GM12878 (cell line): ENCODE results near the gene NFYC. TPM values are rescaled to one million over a fixed set of nuclear protein-coding genes. Genes with fewer than 3 reads are reported as not detected.

Source experiments
- CBFB ChIP-seq: IDR thresholded peaks from 2 replicates; pipeline ENCODE4 v1.6.1; 2016; ENCODE audit warnings: antibody characterized with exemption, low read depth
- RCOR1 ChIP-seq: conservative IDR thresholded peaks from 2 replicates; pipeline ENCODE4 v1.6.1; 2012; ENCODE audit warnings: low read depth, low read length, improper control_type of control experiment
- TBL1XR1 ChIP-seq: IDR thresholded peaks from 2 replicates; pipeline ENCODE4 v1.6.1; 2012; ENCODE audit warnings: low read depth, low read length, improper control_type of control experiment
- TCF7 ChIP-seq: IDR thresholded peaks from 2 replicates; pipeline ENCODE4 v1.6.1; 2014; ENCODE audit warnings: antibody characterized with exemption, borderline replicate concordance
- polyA plus RNA-seq, 11 experiments: library from polyadenylated mRNA; depleted of rRNA in 4 of 11; unstranded in 6 of 11; stranded (reverse) in 5 of 11; fragments of >200 nt; fragmentation: Nextera tagmentation in 4 of 11; fragmentation: Illumina TruSeq in 1 of 11; extraction: Ambion mirVana in 4 of 11; extraction: Trizol in 1 of 11; gene quantifications; 1 replicate in 1 of 11; 2 replicates in 10 of 11; pipeline versions ENCODE4 v1.2.1 to v1.2.3, GENCODE V29; 2011 to 2016; ENCODE audit warnings: inconsistent platforms in 2 of 11, missing spikeins in 2 of 11, low read depth in 1 of 11
- total RNA-seq, 4 experiments: library from RNA; depleted of rRNA in 3 of 4; stranded (reverse); fragments of >200 nt in 3 of 4; fragmentation: Illumina TruSeq in 1 of 4; extraction: Trizol in 1 of 4; gene quantifications; 2 replicates each; pipeline versions ENCODE4 v1.2.1 to v1.2.3, GENCODE V29; 2013 to 2021
- TF ChIP-seq, protein P1 (sequence below): fragments of 150-350 bp; IDR thresholded peaks from 2 replicates; pipeline ENCODE4 v1.6.1; 2014; ENCODE audit warnings: mild to moderate bottlenecking, low read depth, low read length
- TF ChIP-seq, protein P2 (sequence below): fragments of 450-650 bp; IDR thresholded peaks from 2 replicates; pipeline ENCODE4 v1.6.1; 2018; ENCODE audit warnings: borderline replicate concordance, mild to moderate bottlenecking; ENCODE audit not compliant: partially characterized antibody
- TF ChIP-seq, protein P3 (sequence below): IDR thresholded peaks from 2 replicates; pipeline ENCODE4 v1.6.1; 2011; ENCODE audit warnings: mild to moderate bottlenecking, low read depth, low read length, moderate library complexity; ENCODE audit not compliant: insufficient replicate concordance

NFYC gene
- total and polyA plus RNA-seq, 10 of the 15 experiments (the other 5 are each of a cell fraction or from before 2014, with no cell fraction given) = 4.3 to 84.2 (median 58.3) TPM

DNA sequence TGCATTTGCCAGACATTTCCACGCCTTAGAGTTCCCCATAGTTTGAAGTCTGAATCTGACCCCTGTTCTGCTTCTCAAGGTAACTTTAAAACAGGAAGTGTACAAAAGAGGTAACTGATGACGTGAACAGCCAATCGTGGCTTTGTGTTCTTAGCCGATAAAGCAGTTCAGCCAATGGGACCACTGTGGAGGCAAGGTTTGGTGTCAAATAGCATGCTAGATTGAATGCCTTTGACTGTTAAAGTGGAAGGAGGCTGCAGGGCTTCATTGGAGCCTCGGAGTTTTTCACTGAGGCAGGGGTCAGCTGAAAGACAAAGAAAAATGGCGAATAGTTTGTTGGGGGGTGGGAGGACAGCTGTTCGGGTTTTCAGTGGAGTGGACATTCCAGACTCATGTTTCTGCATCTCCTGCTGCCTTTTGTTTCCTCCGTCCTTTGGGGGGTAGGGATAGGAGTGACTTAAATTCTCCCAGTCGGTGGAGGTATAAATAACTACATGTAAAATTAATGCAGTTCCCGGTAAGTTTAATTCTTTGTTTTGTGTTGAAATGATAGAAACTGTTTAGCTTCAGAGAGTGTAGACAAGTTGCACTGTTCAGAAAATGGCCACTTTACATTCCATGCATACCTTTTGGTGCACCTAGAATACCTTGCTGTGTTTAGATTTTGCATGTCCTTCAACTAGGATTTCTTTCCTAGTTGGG, 17.7 kb downstream of the NFYC start (continued):
- TF ChIP-seq, protein P1, sequence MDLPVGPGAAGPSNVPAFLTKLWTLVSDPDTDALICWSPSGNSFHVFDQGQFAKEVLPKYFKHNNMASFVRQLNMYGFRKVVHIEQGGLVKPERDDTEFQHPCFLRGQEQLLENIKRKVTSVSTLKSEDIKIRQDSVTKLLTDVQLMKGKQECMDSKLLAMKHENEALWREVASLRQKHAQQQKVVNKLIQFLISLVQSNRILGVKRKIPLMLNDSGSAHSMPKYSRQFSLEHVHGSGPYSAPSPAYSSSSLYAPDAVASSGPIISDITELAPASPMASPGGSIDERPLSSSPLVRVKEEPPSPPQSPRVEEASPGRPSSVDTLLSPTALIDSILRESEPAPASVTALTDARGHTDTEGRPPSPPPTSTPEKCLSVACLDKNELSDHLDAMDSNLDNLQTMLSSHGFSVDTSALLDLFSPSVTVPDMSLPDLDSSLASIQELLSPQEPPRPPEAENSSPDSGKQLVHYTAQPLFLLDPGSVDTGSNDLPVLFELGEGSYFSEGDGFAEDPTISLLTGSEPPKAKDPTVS = no peak
- TF ChIP-seq, protein P2, sequence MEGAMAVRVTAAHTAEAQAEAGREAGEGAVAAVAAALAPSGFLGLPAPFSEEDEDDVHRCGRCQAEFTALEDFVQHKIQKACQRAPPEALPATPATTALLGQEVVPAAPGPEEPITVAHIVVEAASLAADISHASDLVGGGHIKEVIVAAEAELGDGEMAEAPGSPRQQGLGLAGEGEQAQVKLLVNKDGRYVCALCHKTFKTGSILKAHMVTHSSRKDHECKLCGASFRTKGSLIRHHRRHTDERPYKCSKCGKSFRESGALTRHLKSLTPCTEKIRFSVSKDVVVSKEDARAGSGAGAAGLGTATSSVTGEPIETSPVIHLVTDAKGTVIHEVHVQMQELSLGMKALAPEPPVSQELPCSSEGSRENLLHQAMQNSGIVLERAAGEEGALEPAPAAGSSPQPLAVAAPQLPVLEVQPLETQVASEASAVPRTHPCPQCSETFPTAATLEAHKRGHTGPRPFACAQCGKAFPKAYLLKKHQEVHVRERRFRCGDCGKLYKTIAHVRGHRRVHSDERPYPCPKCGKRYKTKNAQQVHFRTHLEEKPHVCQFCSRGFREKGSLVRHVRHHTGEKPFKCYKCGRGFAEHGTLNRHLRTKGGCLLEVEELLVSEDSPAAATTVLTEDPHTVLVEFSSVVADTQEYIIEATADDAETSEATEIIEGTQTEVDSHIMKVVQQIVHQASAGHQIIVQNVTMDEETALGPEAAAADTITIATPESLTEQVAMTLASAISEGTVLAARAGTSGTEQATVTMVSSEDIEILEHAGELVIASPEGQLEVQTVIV = peak; percentile 78
- TF ChIP-seq TBL1XR1 = no peak; the same call in 1 of the 2 replicates
- no peak for TF ChIP-seq TCF7
- 0 out of 2 replicates have a peak, but pooled peaks have one; percentile 29 for TF ChIP-seq CBFB
- TF ChIP-seq RCOR1 = no peak
- TF ChIP-seq, protein P3, sequence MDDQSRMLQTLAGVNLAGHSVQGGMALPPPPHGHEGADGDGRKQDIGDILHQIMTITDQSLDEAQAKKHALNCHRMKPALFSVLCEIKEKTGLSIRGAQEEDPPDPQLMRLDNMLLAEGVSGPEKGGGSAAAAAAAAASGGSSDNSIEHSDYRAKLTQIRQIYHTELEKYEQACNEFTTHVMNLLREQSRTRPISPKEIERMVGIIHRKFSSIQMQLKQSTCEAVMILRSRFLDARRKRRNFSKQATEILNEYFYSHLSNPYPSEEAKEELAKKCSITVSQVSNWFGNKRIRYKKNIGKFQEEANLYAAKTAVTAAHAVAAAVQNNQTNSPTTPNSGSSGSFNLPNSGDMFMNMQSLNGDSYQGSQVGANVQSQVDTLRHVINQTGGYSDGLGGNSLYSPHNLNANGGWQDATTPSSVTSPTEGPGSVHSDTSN = peak; percentile 92
